ENCODE results near the gene VWA7.
"Not testable (repeated sequence)": the region's sequence is repeated elsewhere in the genome, so short reads cannot be mapped to it uniquely, and the experiment has no call there.

Gene VWA7

GRCh38 chr6:31795616-31796298, 18.6 kb upstream of the VWA7 start, which contains the start of gene VARS1:
VARS1 (minus strand) TSS chr6:31795752; CDS start chr6:31795217, 535 bp downstream.
- peak; percentile 77 for DNase-seq (ENCODE audit: low read depth, low spot score)
- no peak for TF ChIP-seq SUZ12 (IDR thresholded peaks at IDR 0.05; ENCODE audit: extremely low read depth, insufficient read depth, insufficient read length)
- no peak for TF ChIP-seq ZNF274 (IDR thresholded peaks at IDR 0.05; ENCODE audit: low read depth, low read length)
- TF ChIP-seq YY1 (IDR thresholded peaks at IDR 0.05; ENCODE audit: insufficient read depth, insufficient read length): no peak
- no peaks in the 10 kb centered on the region for H3K27me3 ChIP-seq (ENCODE audit: insufficient read depth, insufficient read length)
- peaks cover 2% of the 10 kb centered on the region for H3K4me1 ChIP-seq (ENCODE audit: insufficient read depth, insufficient read length)
- peaks cover 44% of the 10 kb centered on the region for H3K36me3 ChIP-seq (ENCODE audit: insufficient read depth, insufficient read length, low read length)
- H3K9me3 ChIP-seq (ENCODE audit: insufficient read depth, low read length): no peaks in the 10 kb centered on the region
- peak within 1 kb of the TSS; percentile 94 for H3K4me3 ChIP-seq (ENCODE audit: insufficient read length, low read depth)
- peak within 1 kb of the TSS; percentile 97 for H3K9ac ChIP-seq (ENCODE audit: insufficient read length, low read depth)

- Histone ChIP-seq H3K4me1 (ENCODE audit: insufficient read depth, insufficient read length) (peaks cover 2% of the 10 kb centered on the region), H3K27me3 (ENCODE audit: insufficient read depth, insufficient read length) (no peaks in the 10 kb centered on the region), H3K9ac (ENCODE audit: insufficient read length, low read depth) (peak overlapping the region; percentile 97), H3K9me3 (ENCODE audit: insufficient read depth, low read length) (no peaks in the 10 kb centered on the region), H3K36me3 (ENCODE audit: insufficient read depth, insufficient read length, low read length) (peaks cover 49% of the 10 kb centered on the region), H3K4me3 (ENCODE audit: insufficient read length, low read depth) (peak overlapping the region; percentile 94)
- TF ChIP-seq SUZ12 (IDR thresholded peaks at IDR 0.05; ENCODE audit: extremely low read depth, insufficient read depth, insufficient read length) (no peak), YY1 (IDR thresholded peaks at IDR 0.05; ENCODE audit: insufficient read depth, insufficient read length) (no peak), ZNF274 (IDR thresholded peaks at IDR 0.05; ENCODE audit: low read depth, low read length) (no peak)
- DNase-seq (ENCODE audit: low read depth, low spot score): no peak
These were observed 17.9 kb upstream of the VWA7 start for GRCh38 chr6:31794866-31795615.

GRCh38 chr6:31794294-31794865, 17.3 kb upstream of the VWA7 start:
- Histone ChIP-seq H3K4me1 (ENCODE audit: insufficient read depth, insufficient read length) (peaks cover 2% of the 10 kb centered on the region), H3K27me3 (ENCODE audit: insufficient read depth, insufficient read length) (no peaks in the 10 kb centered on the region), H3K9me3 (ENCODE audit: insufficient read depth, low read length) (no peaks in the 10 kb centered on the region), H3K9ac (ENCODE audit: insufficient read length, low read depth) (peak overlapping the region; percentile 97), H3K4me3 (ENCODE audit: insufficient read length, low read depth) (peak overlapping the region; percentile 94), H3K36me3 (ENCODE audit: insufficient read depth, insufficient read length, low read length) (peaks cover 48% of the 10 kb centered on the region)
- TF ChIP-seq ZNF274 (IDR thresholded peaks at IDR 0.05; ENCODE audit: low read depth, low read length): no peak
- TF ChIP-seq YY1 (IDR thresholded peaks at IDR 0.05; ENCODE audit: insufficient read depth, insufficient read length): no peak
- DNase-seq (ENCODE audit: low read depth, low spot score): no peak

- not testable (repeated sequence) for H3K4me1 ChIP-seq (ENCODE audit: insufficient read depth, insufficient read length); H3K27me3 ChIP-seq (ENCODE audit: insufficient read depth, insufficient read length); H3K9me3 ChIP-seq (ENCODE audit: insufficient read depth, low read length); DNase-seq (ENCODE audit: low read depth, low spot score)
- H3K36me3 ChIP-seq (ENCODE audit: insufficient read depth, insufficient read length, low read length): peaks cover 47% of the 10 kb centered on the region
- peak overlapping the region; percentile 94 for H3K4me3 ChIP-seq (ENCODE audit: insufficient read length, low read depth)
- H3K9ac ChIP-seq (ENCODE audit: insufficient read length, low read depth): peak overlapping the region; percentile 97
These were observed 16.8 kb upstream of the VWA7 start for GRCh38 chr6:31793927-31794245.

- no peak for TF ChIP-seq YY1 (IDR thresholded peaks at IDR 0.05; ENCODE audit: insufficient read depth, insufficient read length)
- TF ChIP-seq ZNF274 (IDR thresholded peaks at IDR 0.05; ENCODE audit: low read depth, low read length): no peak
- TF ChIP-seq SUZ12 (IDR thresholded peaks at IDR 0.05; ENCODE audit: extremely low read depth, insufficient read depth, insufficient read length): no peak
- no peaks in the 10 kb centered on the region for H3K27me3 ChIP-seq (ENCODE audit: insufficient read depth, insufficient read length)
- H3K9ac ChIP-seq (ENCODE audit: insufficient read length, low read depth): no peak overlapping the region
- H3K9me3 ChIP-seq (ENCODE audit: insufficient read depth, low read length): no peaks in the 10 kb centered on the region
- peaks cover 41% of the 10 kb centered on the region for H3K36me3 ChIP-seq (ENCODE audit: insufficient read depth, insufficient read length, low read length)
- H3K4me1 ChIP-seq (ENCODE audit: insufficient read depth, insufficient read length): peaks cover 2% of the 10 kb centered on the region
- DNase-seq (ENCODE audit: low read depth, low spot score): no peak
- H3K4me3 ChIP-seq (ENCODE audit: insufficient read length, low read depth): no peak overlapping the region
These were observed 15.6 kb upstream of the VWA7 start for GRCh38 chr6:31792761-31793171.

- Histone ChIP-seq H3K36me3 (ENCODE audit: insufficient read depth, insufficient read length, low read length) (peaks cover 37% of the 10 kb centered on the region), H3K4me1 (ENCODE audit: insufficient read depth, insufficient read length) (peaks cover 2% of the 10 kb centered on the region), H3K9me3 (ENCODE audit: insufficient read depth, low read length) (no peaks in the 10 kb centered on the region), H3K27me3 (ENCODE audit: insufficient read depth, insufficient read length) (no peaks in the 10 kb centered on the region), H3K9ac (ENCODE audit: insufficient read length, low read depth) (no peak overlapping the region), H3K4me3 (ENCODE audit: insufficient read length, low read depth) (no peak overlapping the region)
- DNase-seq (ENCODE audit: low read depth, low spot score): no peak
- TF ChIP-seq ZNF274 (IDR thresholded peaks at IDR 0.05; ENCODE audit: low read depth, low read length) (no peak), YY1 (IDR thresholded peaks at IDR 0.05; ENCODE audit: insufficient read depth, insufficient read length) (no peak), SUZ12 (IDR thresholded peaks at IDR 0.05; ENCODE audit: extremely low read depth, insufficient read depth, insufficient read length) (no peak)
These were observed 14.9 kb upstream of the VWA7 start for GRCh38 chr6:31792090-31792374.

GRCh38 chr6:31791324-31792089, 14.4 kb upstream of the VWA7 start:
- H3K27me3 ChIP-seq (ENCODE audit: insufficient read depth, insufficient read length): no peaks in the 10 kb centered on the region
- H3K36me3 ChIP-seq (ENCODE audit: insufficient read depth, insufficient read length, low read length): peaks cover 40% of the 10 kb centered on the region
- no peak for TF ChIP-seq SUZ12 (IDR thresholded peaks at IDR 0.05; ENCODE audit: extremely low read depth, insufficient read depth, insufficient read length)
- no peak for TF ChIP-seq YY1 (IDR thresholded peaks at IDR 0.05; ENCODE audit: insufficient read depth, insufficient read length)
- no peak for TF ChIP-seq ZNF274 (IDR thresholded peaks at IDR 0.05; ENCODE audit: low read depth, low read length)
- H3K9ac ChIP-seq (ENCODE audit: insufficient read length, low read depth): no peak overlapping the region
- no peak overlapping the region for H3K4me3 ChIP-seq (ENCODE audit: insufficient read length, low read depth)
- DNase-seq (ENCODE audit: low read depth, low spot score): no peak
- H3K9me3 ChIP-seq (ENCODE audit: insufficient read depth, low read length): no peaks in the 10 kb centered on the region
- H3K4me1 ChIP-seq (ENCODE audit: insufficient read depth, insufficient read length): peaks cover 2% of the 10 kb centered on the region
